Inflammatory macrophage (primary cell): Measurements from ENCODE around the gene LOC128125822.

Experiments used
- DNase-seq, 2 donors: peaks; one replicate each; pipeline ENCODE4 v3.0.0-alpha.2; 2020 to 2022

LOC128125822 gene

GRCh38 chr6:63558278-63558677, 14.0 kb upstream of the LOC128125822 start:
- no peak for DNase-seq

GRCh38 chr6:63560801-63561287, 11.4 kb upstream of the LOC128125822 start:
- DNase-seq = no peak

GRCh38 chr6:63561288-63561687, 11.0 kb upstream of the LOC128125822 start:
- DNase-seq = no peak

- no peak for DNase-seq
Observed at GRCh38 chr6:63563235-63563634, 9.0 kb upstream of the LOC128125822 start.

DNA sequence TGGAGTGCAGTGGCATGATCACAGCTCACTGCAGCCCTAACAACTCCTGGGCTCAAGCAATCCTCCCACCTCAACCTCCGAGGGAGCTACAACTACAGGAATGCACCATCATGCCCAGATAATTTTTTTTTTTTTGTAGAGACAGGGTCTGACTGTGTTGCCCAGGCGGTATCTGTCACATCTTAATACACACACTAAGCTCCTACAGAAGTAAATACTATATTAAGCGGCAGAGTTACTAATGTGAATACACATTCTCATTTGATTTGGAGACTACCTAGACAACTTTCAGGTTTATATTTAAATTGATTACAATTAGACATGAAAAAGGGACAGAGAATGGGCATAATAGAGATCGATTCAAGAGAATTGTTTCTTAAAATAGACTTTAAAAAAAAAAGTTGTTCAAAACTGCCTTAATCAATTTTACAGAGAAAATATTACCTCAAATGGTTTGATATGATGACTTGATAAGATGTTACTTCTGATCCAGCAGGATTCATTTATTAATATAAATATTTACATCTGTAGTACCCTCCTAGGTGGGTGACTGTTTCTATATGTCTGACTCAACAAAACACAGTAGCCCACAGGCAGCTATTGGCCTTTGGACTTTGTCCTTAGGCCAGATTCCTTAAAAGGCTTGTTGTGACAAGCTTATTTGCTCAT, 7.1 kb upstream of the LOC128125822 start:
- no peak for DNase-seq

DNA sequence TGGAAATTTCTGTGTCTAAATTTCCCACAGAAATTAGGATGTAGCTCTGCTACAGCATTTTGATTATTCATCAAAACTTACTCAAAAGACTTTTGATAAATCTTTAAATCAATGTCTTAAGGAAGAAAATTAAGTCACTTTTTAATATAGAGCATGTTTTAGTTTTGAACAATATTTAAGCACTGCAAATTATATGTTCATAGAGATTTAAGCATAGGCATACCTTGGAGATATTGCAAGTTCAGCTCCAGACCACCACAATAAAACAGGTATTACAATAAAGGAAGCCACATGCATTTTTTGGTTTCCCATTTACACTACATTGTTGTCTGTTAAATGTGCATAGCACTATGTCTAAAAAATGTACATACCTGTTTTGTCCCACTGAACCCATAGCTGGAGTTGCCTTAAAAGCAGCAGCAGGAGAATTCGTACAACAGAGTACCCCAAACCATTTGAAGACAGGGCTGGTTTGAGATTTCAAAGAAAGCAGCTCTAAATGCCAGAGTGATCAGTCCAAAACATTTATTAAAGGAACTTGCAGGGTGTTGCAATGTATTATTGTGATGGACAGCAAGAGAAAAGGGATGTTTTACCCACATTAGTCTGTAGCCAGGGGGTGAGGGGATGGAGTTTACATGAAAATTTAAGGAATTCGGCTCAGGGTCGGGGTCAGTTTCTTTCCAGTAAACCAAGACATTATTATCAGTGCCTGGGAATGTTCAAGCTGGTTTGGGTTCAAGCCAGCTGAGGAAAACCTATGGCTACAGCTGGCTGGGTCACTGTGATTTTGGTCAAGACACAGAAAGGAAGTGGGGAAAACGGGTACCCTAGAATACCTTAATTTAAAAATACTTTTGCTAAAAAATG, 6.3 kb upstream of the LOC128125822 start:
- no peak for DNase-seq

GRCh38 chr6:63567966-63568365, 4.3 kb upstream of the LOC128125822 start:
- no peak for DNase-seq

- DNase-seq = peak in 1 of 2 donors; percentile 27
Observed at GRCh38 chr6:63571361-63572043, 778 bp upstream of the LOC128125822 start.

- no peak for DNase-seq
Observed at GRCh38 chr6:63572747-63573075, 431 bp downstream of the LOC128125822 start.

DNA sequence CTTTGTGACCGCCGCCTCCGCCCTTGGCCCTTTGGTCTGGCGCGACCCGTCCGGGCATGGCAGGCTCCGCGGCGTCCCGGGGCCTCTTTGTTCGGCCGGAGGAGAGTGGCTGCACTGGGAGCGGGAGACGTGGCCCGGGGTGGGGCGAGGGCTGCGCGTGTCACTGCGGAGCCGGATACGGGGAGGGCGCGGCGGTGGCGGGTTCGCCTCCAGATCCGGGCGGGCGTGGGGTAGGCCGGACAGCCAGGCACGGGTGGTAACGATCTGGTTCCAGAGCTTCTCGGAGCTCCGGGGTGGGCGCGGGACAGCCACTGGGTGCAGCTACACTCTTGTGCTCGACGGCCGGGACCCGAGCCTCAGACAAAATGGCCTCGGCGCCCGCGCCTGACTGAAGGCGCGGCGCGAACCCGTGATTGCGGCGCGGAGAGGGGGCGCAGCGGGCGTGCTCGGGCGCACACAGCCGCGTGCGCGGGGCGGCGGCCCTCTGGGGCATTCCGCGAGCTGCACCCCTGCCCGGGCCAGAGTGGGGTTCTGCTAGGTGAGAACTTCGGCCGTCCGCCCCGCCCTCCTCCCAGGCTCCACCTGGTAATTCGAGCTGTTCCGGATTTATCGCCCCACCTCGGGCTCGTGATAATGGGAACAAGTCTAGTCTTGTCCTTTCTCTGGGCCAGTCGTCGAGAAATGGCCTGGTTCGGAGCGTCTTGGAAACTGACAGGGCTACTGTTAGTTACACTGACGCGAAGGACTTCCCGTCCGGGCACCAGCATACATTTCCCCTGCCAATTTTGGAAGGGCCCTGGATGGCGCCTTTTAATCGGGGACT, 1.0 kb downstream of the LOC128125822 start:
- DNase-seq = peak; percentile 66 to 81

GRCh38 chr6:63573899-63574553, 1.7 kb downstream of the LOC128125822 start:
- peak; percentile 70 to 77 for DNase-seq

DNA sequence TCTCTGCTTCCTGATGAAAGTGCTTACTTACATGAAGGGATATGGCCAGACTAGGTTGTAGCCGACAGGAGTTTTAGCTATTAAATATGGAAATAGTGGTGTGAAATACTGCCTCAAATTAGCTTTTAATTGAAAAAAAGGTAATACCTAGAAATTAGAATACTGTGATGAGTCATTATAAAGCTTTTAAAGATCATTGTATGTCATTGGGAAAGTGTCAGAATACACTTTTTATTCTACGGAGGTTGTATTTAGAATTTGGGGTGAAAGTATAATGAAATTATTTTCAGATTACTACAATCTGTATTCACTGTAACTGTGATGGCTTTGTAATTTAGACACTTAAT, 2.2 kb downstream of the LOC128125822 start:
- no peak for DNase-seq

DNA sequence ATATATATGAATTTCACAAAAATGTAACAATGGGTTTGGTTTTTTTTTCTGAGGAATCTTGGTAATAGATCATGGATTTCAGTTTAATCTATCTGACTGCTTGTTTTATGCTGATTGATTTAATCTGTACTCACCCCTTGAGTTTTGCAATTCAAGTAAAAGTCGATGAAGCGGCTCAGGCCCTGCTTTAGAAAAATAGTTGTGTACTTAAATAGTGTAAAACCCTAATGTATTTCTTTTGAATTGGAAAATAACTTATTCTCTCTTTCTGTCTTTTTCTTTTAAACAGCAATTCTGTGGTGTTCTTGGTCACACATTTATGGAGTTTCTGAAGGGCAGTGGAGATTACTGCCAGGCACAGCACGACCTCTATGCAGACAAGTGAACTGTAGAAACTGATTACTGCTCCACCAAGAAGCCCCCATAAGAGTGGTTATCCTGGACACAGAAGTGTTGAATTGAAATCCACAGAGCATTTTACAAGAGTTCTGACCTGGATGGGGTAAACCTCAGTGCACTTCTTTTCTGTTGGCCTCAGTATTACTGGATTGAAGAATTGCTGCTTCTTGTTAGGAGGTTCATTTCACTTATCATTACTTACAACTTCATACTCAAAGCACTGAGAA, 4.0 kb downstream of the LOC128125822 start:
- no peak for DNase-seq

GRCh38 chr6:63576985-63577712, 4.9 kb downstream of the LOC128125822 start:
- DNase-seq = no peak

DNA sequence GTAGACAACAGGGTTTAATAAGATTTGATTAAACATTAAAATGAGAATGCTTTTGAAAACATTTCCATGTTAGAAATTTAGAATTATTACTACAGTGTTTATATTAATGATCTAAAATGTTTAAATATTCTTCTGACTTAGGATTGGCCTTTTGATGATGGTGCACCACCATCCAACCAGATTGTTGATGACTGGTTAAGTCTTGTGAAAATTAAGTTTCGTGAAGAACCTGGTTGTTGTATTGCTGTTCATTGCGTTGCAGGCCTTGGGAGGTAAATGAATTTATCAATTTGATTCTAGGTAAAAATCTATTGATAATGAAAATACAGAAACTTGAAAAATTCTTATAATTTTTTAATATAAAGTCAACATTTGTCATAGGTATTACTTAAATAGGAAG, 6.5 kb downstream of the LOC128125822 start:
- no peak for DNase-seq

GRCh38 chr6:63579937-63580703, 7.8 kb downstream of the LOC128125822 start:
- no peak for DNase-seq

DNA sequence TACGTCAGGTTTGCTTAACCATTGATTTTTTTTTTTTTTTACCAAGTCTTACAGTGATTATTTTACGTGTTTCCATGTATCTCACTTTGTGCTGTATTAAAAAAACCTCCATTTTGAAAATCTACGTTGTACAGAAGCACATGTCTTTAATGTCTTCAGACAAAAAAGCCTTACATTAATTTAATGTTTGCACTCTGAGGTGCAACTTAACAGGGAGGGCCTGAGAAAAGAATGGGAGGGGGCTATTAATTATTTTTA, 8.4 kb downstream of the LOC128125822 start:
- DNase-seq = no peak

DNA sequence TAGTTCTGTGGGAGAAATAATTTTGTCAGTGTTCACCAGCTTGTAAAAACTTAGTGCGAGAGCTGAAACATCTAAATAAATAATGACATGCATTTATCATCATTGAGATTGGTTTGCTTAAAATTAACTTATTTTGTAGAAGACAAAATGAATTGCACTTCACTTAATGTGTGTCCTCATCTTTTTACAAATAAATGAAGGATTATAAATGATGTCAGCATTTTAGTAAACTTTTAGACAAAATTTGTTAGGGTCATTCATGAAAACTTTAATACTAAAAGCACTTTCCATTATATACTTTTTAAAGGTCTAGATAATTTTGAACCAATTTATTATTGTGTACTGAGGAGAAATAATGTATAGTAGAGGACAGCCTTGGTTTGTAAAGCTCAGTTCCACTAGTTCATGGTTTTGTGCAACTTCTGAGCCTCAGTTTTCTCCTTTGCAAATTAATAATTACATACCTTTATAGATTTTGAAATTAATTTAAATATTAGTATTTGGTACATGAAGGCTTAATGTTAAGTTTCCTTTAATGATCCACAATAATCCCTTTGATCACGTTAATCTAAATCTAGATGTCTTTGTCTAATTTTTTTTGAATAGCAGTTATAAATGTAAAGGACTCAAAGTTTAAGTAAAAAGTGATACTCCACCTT, 9.2 kb downstream of the LOC128125822 start:
- DNase-seq = no peak

DNA sequence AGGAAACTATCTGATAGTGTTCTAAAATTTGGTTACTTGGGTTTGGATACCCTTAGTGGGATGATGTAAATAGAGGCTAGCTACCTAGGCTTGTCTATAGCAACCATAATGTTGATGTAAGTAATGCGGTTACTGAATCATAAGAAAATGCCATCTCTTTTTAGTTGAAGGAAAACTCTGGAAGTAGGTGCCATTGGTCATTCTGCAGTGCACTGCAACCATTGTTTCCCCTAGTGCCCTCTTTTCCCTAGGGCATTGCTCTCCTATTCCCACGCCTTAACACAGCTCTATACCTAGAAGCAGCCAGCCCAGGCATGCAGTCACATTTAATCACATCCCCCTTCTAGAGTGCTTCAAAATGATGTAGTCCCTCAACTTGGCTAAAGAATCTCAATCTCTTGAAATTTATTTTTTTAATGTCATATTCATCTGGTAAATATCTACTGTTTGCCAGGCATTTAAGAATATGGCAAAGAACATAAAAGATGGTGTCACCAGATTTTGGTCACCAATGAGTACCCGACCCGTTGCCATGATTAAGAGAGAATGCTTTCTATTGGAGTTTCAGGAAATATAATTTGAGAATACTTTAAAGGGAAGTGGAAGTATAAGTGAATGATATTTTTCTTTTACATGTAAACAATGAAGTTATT, 10.4 kb downstream of the LOC128125822 start:
- DNase-seq = no peak
